Endodermal cell (in vitro differentiated cells): Measurements from ENCODE around the gene IQCK. TPM values are rescaled to one million over a fixed set of nuclear protein-coding genes. Genes with fewer than 3 reads are reported as not detected.

ENCODE experiments used
- DNase-seq: peaks from one replicate; pipeline ENCODE4 v3.0.0-alpha.2; 2017
- H3K27ac ChIP-seq: 2 replicates; pipeline ENCODE4 v1.5.1; 2013; ENCODE audit warnings: mild to moderate bottlenecking, low read depth, low read length, moderate library complexity
- H3K27me3 ChIP-seq: 2 replicates; pipeline ENCODE4 v1.6.1; 2013; ENCODE audit warnings: mild to moderate bottlenecking, low read length, moderate library complexity; ENCODE audit not compliant: insufficient read depth, control insufficient read depth, poor library complexity, severe bottlenecking
- H3K36me3 ChIP-seq: 2 replicates; pipeline ENCODE4 v1.7.0; 2013; ENCODE audit warnings: mild to moderate bottlenecking, low read length, moderate library complexity; ENCODE audit not compliant: control insufficient read depth, insufficient read depth
- H3K4me1 ChIP-seq: one replicate; pipeline ENCODE4 v1.7.0; 2013; ENCODE audit warnings: low read length; ENCODE audit not compliant: control insufficient read depth, insufficient read depth
- H3K4me3 ChIP-seq: 2 replicates; pipeline ENCODE4 v1.5.1; 2013; ENCODE audit warnings: mild to moderate bottlenecking, low read length, moderate library complexity
- H3K9ac ChIP-seq: 2 replicates; pipeline ENCODE4 v1.6.1; 2013; ENCODE audit warnings: mild to moderate bottlenecking, low read length, moderate library complexity; ENCODE audit not compliant: poor library complexity, severe bottlenecking; ENCODE audit errors: extremely low read depth
- H3K9me3 ChIP-seq: 2 replicates; pipeline ENCODE4 v1.6.1; 2013; ENCODE audit warnings: mild to moderate bottlenecking, low read length, moderate library complexity; ENCODE audit not compliant: control insufficient read depth
- H3K27ac Mint-ChIP-seq: 2 replicates; pipeline ENCODE4 v1.8.0; 2020; ENCODE audit warnings: mixed read lengths
- H3K27me3 Mint-ChIP-seq: 2 replicates; pipeline ENCODE4 v1.8.0; 2021; ENCODE audit warnings: mild to moderate bottlenecking, mixed read lengths; ENCODE audit not compliant: insufficient read depth
- H3K36me3 Mint-ChIP-seq: 2 replicates; pipeline ENCODE4 v1.8.0; 2020; ENCODE audit warnings: low read depth, mixed read lengths
- H3K4me1 Mint-ChIP-seq: 2 replicates; pipeline ENCODE4 v1.8.0; 2020; ENCODE audit warnings: mixed read lengths
- H3K4me3 Mint-ChIP-seq: 2 replicates; pipeline ENCODE4 v1.8.0; 2020; ENCODE audit warnings: mild to moderate bottlenecking, moderate library complexity, mixed read lengths
- H3K9me3 Mint-ChIP-seq: 2 replicates; pipeline ENCODE4 v1.8.0; 2020; ENCODE audit warnings: mild to moderate bottlenecking, mixed read lengths
- WGBS, 2 experiments: methylation state at CpG; one replicate each; pipeline versions ENCODE4 v1.1.5 to v1.1.7; 2013; ENCODE audit warnings: missing lambda C conversion rate in 2 of 2, mixed read lengths in 1 of 2; ENCODE audit not compliant: insufficient coverage in 1 of 2, insufficient read length in 1 of 2; 5-methylcytosine and 5-hydroxymethylcytosine counted together
- total RNA-seq, 2 donors: library from RNA; stranded (reverse); fragmentation: NEBNext Ultra II Directional in 1 of 2; extraction: Animal tissue kit (Norgen Biotek cat#: 25700) in 1 of 2; gene quantifications; 2 replicates in 1 of 2; 3 replicates in 1 of 2; pipeline ENCODE4 v1.2.1, GENCODE V29; 2021
- TF ChIP-seq, protein P1 (sequence below): fragments of 200-600 bp; sonication (generic); conservative IDR thresholded peaks from 2 replicates; pipeline ENCODE4 v1.5.0; 2021; ENCODE audit warnings: antibody characterized with exemption, mild to moderate bottlenecking

The IQCK gene
- total RNA-seq, 2 donors from 2014 or later = 21.1 to 30.1 TPM

DNA sequence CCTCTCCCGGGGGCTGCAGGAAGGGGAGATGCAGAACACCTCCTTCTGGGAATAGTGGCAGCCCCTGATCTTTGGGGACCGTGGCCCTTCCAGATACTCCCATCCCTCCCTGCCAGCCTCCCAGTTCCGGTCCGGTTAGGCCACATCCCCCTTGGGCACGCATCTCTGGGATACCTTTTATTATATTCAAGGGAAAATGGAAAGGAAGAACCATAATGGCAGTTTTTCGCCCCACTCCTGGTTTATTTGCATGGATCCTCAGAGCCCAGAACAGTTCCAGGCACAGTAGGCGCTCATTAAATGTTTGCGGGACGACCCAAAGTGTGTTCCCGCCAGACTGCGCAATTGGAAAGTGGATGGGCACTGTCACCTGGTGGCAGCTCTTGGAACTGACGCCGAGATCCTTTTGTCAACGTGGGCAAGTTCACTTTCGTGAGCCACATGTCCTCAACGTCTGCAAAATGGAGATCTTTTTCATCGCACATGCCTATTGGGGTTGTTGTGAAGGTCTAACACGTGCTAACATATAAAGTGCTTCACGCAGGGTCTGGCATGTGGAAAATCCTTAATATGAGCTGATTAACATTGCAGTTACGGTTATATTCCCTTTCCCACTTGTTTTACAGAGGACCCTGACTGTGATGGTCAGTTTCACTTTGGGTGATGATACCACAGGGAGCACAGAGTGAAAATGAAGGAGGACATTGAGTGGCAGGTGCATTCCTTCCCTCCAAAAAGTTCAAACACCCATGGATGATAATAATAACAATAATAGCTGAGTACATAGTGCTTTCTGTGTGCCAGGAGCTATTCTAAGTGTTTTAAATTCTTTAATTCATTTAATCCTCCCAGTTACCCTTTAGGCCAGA is 168.2 kb downstream of the IQCK start:
- peaks cover 8% of the 10 kb centered on the region for H3K27me3 ChIP-seq
- H3K4me1 ChIP-seq = peaks cover 9% of the 10 kb centered on the region
- Mint-ChIP-seq H3K9me3 (peaks cover 4% of the 10 kb centered on the region), H3K4me3 (peak overlapping the region; percentile 72), H3K27ac (no peak overlapping the region), H3K4me1 (peaks cover 17% of the 10 kb centered on the region), H3K27me3 (peaks cover 17% of the 10 kb centered on the region), H3K36me3 (peaks cover 5% of the 10 kb centered on the region)
- no peaks in the 10 kb centered on the region for H3K36me3 ChIP-seq
- peak; percentile 95 for DNase-seq
- H3K27ac ChIP-seq = no peak overlapping the region
- H3K4me3 ChIP-seq = no peak overlapping the region
- no peaks in the 10 kb centered on the region for H3K9me3 ChIP-seq
- no peak overlapping the region for H3K9ac ChIP-seq
- 18 to 33% methylated on average over 12 to 20 of the region's 20 CpGs for WGBS, 2 experiments
- TF ChIP-seq, protein P1, sequence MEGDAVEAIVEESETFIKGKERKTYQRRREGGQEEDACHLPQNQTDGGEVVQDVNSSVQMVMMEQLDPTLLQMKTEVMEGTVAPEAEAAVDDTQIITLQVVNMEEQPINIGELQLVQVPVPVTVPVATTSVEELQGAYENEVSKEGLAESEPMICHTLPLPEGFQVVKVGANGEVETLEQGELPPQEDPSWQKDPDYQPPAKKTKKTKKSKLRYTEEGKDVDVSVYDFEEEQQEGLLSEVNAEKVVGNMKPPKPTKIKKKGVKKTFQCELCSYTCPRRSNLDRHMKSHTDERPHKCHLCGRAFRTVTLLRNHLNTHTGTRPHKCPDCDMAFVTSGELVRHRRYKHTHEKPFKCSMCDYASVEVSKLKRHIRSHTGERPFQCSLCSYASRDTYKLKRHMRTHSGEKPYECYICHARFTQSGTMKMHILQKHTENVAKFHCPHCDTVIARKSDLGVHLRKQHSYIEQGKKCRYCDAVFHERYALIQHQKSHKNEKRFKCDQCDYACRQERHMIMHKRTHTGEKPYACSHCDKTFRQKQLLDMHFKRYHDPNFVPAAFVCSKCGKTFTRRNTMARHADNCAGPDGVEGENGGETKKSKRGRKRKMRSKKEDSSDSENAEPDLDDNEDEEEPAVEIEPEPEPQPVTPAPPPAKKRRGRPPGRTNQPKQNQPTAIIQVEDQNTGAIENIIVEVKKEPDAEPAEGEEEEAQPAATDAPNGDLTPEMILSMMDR = peak; percentile 98

DNA sequence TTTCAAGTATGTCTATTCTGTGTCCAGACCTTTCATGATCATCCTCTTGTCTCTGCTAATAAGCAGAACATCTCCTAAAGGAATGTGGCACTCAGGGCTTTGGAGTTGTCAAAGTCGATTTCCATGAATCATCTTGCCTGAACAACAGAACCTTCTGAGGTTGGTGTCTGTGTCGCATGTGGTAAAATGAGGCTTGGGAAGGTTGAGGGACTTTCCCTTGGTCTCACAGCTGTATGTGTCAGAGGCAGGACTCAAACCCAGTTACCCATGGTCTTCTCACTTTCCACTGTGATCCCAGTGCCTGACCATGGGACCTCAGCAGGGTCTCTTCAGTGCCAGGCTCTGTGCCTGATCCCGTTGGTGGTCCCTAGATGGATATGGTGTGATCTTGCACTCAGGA is 170.8 kb downstream of the IQCK start:
- DNase-seq = no peak
- Mint-ChIP-seq H3K4me1 (peaks cover 12% of the 10 kb centered on the region), H3K27ac (no peak overlapping the region), H3K4me3 (no peak overlapping the region), H3K27me3 (peaks cover 17% of the 10 kb centered on the region), H3K36me3 (no peaks in the 10 kb centered on the region), H3K9me3 (peaks cover 4% of the 10 kb centered on the region)
- WGBS, 2 experiments = 83 to 84% methylated on average over 3 of the region's 3 CpGs
- TF ChIP-seq, protein P1 = no peak
- H3K4me1 ChIP-seq = no peaks in the 10 kb centered on the region
- no peak overlapping the region for H3K9ac ChIP-seq
- no peak overlapping the region for H3K4me3 ChIP-seq
- H3K27ac ChIP-seq = no peak overlapping the region
- peaks cover 1% of the 10 kb centered on the region for H3K9me3 ChIP-seq
- H3K27me3 ChIP-seq = peaks cover 8% of the 10 kb centered on the region
- H3K36me3 ChIP-seq = no peaks in the 10 kb centered on the region

DNA sequence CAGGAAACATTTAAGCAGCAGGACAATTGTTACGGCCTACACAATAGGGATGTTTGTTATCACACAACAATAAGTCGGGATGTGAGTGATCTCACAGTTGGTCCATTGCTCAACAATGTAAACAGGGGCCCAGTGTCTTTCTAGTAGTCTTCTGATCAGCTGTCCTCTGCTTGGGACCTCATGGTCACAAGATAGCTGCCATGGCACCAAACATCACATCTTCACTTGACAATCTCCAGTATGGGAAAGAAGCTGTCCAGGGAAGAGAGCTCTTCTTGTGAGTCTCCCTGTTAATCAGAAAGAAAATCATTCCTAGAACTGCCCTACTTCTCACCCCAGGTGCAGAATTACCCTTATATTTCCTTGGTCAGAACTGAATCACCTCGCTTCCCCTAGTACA is 172.8 kb downstream of the IQCK start:
- Histone ChIP-seq H3K27ac (no peak overlapping the region), H3K4me3 (no peak overlapping the region), H3K9ac (no peak overlapping the region), H3K9me3 (peaks cover 8% of the 10 kb centered on the region), H3K36me3 (no peaks in the 10 kb centered on the region), H3K27me3 (no peaks in the 10 kb centered on the region), H3K4me1 (no peaks in the 10 kb centered on the region)
- no peak for DNase-seq
- WGBS, 2 experiments = 92 to 93% methylated on average over 3 of the region's 3 CpGs
- Mint-ChIP-seq H3K4me3 (no peak overlapping the region), H3K27ac (no peak overlapping the region), H3K4me1 (peaks cover 10% of the 10 kb centered on the region), H3K9me3 (peaks cover 7% of the 10 kb centered on the region), H3K36me3 (no peaks in the 10 kb centered on the region), H3K27me3 (peaks cover 9% of the 10 kb centered on the region)
- TF ChIP-seq, protein P1 = no peak
